ENCODE results near the gene SEC23B. TPM values are rescaled to one million over a fixed set of nuclear protein-coding genes. Genes with fewer than 3 reads are reported as not detected.

Gene SEC23B
- total and polyA plus RNA-seq, 2 of the 4 experiments (the other 2 are of a cell fraction) = 51.5 to 78.9 TPM

GRCh38 chr20:18481596-18481995, 26.1 kb upstream of the SEC23B start:
- Histone ChIP-seq H2AK5ac (ENCODE audit: low read depth, low read length) (no peak overlapping the region), H3K4me2 (ENCODE audit: low read depth, low read length) (no peak overlapping the region), H4K91ac (ENCODE audit: insufficient read depth, low read depth, low read length) (no peak overlapping the region), H2BK15ac (ENCODE audit: low read depth, low read length) (no peak overlapping the region), H3K36me3 (ENCODE audit: control insufficient read depth, insufficient read depth, low read length) (peaks cover 13% of the 10 kb centered on the region), H2BK20ac (ENCODE audit: low read depth, low read length) (no peak overlapping the region), H3K4me3 (ENCODE audit: insufficient read depth, low read depth, low read length) (no peak overlapping the region), H3K4ac (ENCODE audit: low read depth, low read length) (no peak overlapping the region), H3K9ac (ENCODE audit: low read depth, low read length) (no peak overlapping the region), H3K9me3 (ENCODE audit: control insufficient read depth, insufficient read depth, low read length) (no peaks in the 10 kb centered on the region), H3K14ac (replicated peaks; ENCODE audit: low read depth, low read length) (no peak overlapping the region), H3K23ac (ENCODE audit: low read depth, low read length) (no peak overlapping the region), H2BK5ac (ENCODE audit: low read depth, low read length, poor library complexity, severe bottlenecking) (no peak overlapping the region), H3K4me1 (ENCODE audit: control insufficient read depth, insufficient read depth, low read length) (no peaks in the 10 kb centered on the region), H4K8ac (ENCODE audit: low read depth in 2 of 2, low read length in 2 of 2) (no peak overlapping the region), H3K9me1 (ENCODE audit: insufficient read depth, low read length) (no peaks in the 10 kb centered on the region), H3K27me3 (ENCODE audit: control insufficient read depth, insufficient read depth, low read length) (no peaks in the 10 kb centered on the region), H3K27ac (ENCODE audit: insufficient read depth, low read length) (no peak overlapping the region), H4K5ac (ENCODE audit: low read depth, low read length) (no peak overlapping the region), H2BK120ac (ENCODE audit: low read depth, low read length) (no peak overlapping the region), H4K20me1 (ENCODE audit: insufficient read depth, low read length) (no peaks in the 10 kb centered on the region), H3K79me1 (ENCODE audit: low read depth in 1 of 2, low read length in 2 of 2) (no peaks in the 10 kb centered on the region), H3K18ac (ENCODE audit: low read depth, low read length) (no peak overlapping the region), H3K56ac (ENCODE audit: extremely low read depth, insufficient read depth, low read length) (no peak overlapping the region), H2AK9ac (replicated peaks; ENCODE audit: low read depth, low read length, poor library complexity) (no peak overlapping the region), H2AFZ (replicated peaks; ENCODE audit: low read length, poor library complexity) (no peak overlapping the region)
- ChIA-PET POLR2A (ENCODE audit: unreplicated experiment) (no interaction called here), CTCF (no interaction called here)
- TF ChIP-seq NFE2L2 (IDR thresholded peaks at IDR 0.05; ENCODE audit: low read depth, low read length) = no peak
- TF ChIP-seq CEBPB (IDR thresholded peaks at IDR 0.05; ENCODE audit: low read depth, low read length) = no peak
- no peak for TF ChIP-seq RFX5 (IDR thresholded peaks at IDR 0.05; ENCODE audit: low read depth, low read length)
- no peak for TF ChIP-seq MAFK (IDR thresholded peaks at IDR 0.05; ENCODE audit: low read depth, low read length)
- WGBS, 2 experiments (ENCODE audit: extremely low coverage in 2 of 2, insufficient read length in 1 of 2) = no CpG with 5 or more reads among the region's 4 CpGs
- no TSS peak for BruUV-seq (replicated peaks)
- DNase-seq = no peak
- intact Hi-C loops (cut with micrococcal nuclease) (no loop called here), dilution Hi-C loops (cut with HindIII; ENCODE audit: low sequenced_read_pairs, unreplicated experiment) (no loop called here), in situ Hi-C loops (cut with MboI; ENCODE audit: low sequenced_read_pairs) (no loop called here)
- ATAC-seq (ENCODE audit: low read depth) = no peak

Measured in IMR-90 (cell line).